GM12878 (cell line): ENCODE measurements around the gene ARHGEF6. TPM values are rescaled to one million over a fixed set of nuclear protein-coding genes. Genes with fewer than 3 reads are reported as not detected.
A peak's percentile ranks its signal among the peaks of the same experiment; 100 is the strongest.

ENCODE experiments used
- ATAC-seq: fragments of 200-7000 bp; cut with Tn5 transposase; 3 replicates; pipeline ENCODE4 v1.9.1; 2020; ENCODE audit warnings: mild to moderate bottlenecking, moderate library complexity
- BruUV-seq: library from RNA; stranded (reverse); fragments of 400-500 nt; replicated peaks from 2 replicates; lab custom pipeline; 2021; lab: Mats Ljungman, UMichigan
- CTCF ChIA-PET: fragments of 300-600 bp; sonication (Branson Sonifier 250); formaldehyde crosslinking; extraction: SDS; loops from one replicate; lab custom pipeline; 2021; ENCODE audit warnings: inconsistent platforms; lab: Yijun Ruan, JAX
- POLR2A ChIA-PET: fragments of 350-600 bp; formaldehyde crosslinking; extraction: SDS; loops from one replicate; lab custom pipeline; 2021; ENCODE audit warnings: inconsistent platforms; lab: Charles Lee
- RAD21 ChIA-PET: fragments of 300-600 bp; sonication (Branson Sonifier 250); formaldehyde crosslinking; loops from one replicate; lab custom pipeline; 2023; ENCODE audit warnings: antibody characterized with exemption; ENCODE audit not compliant: unreplicated experiment; lab: Charles Lee
- SMC1A ChIA-PET: fragments of 300-600 bp; sonication (Branson Sonifier 250); formaldehyde crosslinking; loops from one replicate; lab custom pipeline; 2023; ENCODE audit not compliant: unreplicated experiment, uncharacterized antibody; lab: Charles Lee
- DNase-seq: peaks from one replicate; pipeline ENCODE4 v3.0.0-alpha.2; 2011; ENCODE audit warnings: low read depth, low spot score
- FAIRE-seq: peaks from 3 replicates; lab custom pipeline; 2011; peaks lifted over from hg19 to GRCh38; lab: Jason Lieb, UNC
- H2AFZ ChIP-seq: 2 replicates; pipeline ENCODE4 v1.6.0; 2011; ENCODE audit warnings: low read depth, low read length, control low read depth; ENCODE audit not compliant: control insufficient read depth
- H3K27ac ChIP-seq: 2 replicates; pipeline ENCODE4 v1.5.1; 2011; ENCODE audit warnings: control low read depth; ENCODE audit not compliant: control insufficient read depth, insufficient read depth
- H3K27me3 ChIP-seq, 2 experiments: replicated peaks in 1 of 2; 2 replicates each; pipeline versions ENCODE4 v1.6.0 to v1.6.1; 2011; ENCODE audit warnings: low read length in 1 of 2; ENCODE audit not compliant: control insufficient read depth in 2 of 2, insufficient read depth in 2 of 2
- H3K36me3 ChIP-seq, 2 experiments: 2 replicates each; pipeline ENCODE4 v1.5.1; 2011; ENCODE audit warnings: low read length in 1 of 2; ENCODE audit not compliant: control insufficient read depth in 2 of 2, insufficient read depth in 2 of 2
- H3K4me1 ChIP-seq: 2 replicates; pipeline ENCODE4 v1.6.1; 2011; ENCODE audit warnings: mild to moderate bottlenecking, low read length, moderate library complexity, mixed read lengths; ENCODE audit not compliant: control insufficient read depth, insufficient read depth
- H3K4me2 ChIP-seq: 2 replicates; pipeline ENCODE4 v1.6.0; 2011; ENCODE audit warnings: control low read depth; ENCODE audit not compliant: control insufficient read depth, insufficient read depth
- H3K4me3 ChIP-seq: fragments of 200-600 bp; sonication (generic); 2 replicates; pipeline ENCODE4 v1.5.1; 2016
- H3K79me2 ChIP-seq: 2 replicates; pipeline ENCODE4 v1.6.0; 2011; ENCODE audit warnings: low read length; ENCODE audit not compliant: control insufficient read depth, insufficient read depth
- H3K9ac ChIP-seq: 2 replicates; pipeline ENCODE4 v1.8.0; 2011; ENCODE audit warnings: low read length, control low read depth, mixed read lengths; ENCODE audit not compliant: control insufficient read depth, insufficient read depth
- H3K9me3 ChIP-seq: replicated peaks from 3 replicates; pipeline ENCODE4 v1.5.1; 2011; ENCODE audit warnings: mild to moderate bottlenecking, low read length; ENCODE audit not compliant: control insufficient read depth, insufficient read depth
- H4K20me1 ChIP-seq: 2 replicates; pipeline ENCODE4 v1.6.0; 2011; ENCODE audit not compliant: control insufficient read depth, insufficient read depth
- ATF2 ChIP-seq: IDR thresholded peaks from 2 replicates; pipeline ENCODE4 v1.6.1; 2012; ENCODE audit warnings: low read length, inconsistent platforms
- ATF7 ChIP-seq: fragments of 450-650 bp; IDR thresholded peaks from 2 replicates; pipeline ENCODE4 v1.6.1; 2016; ENCODE audit warnings: low read depth, mild to moderate bottlenecking
- BCL11A ChIP-seq: IDR thresholded peaks from 2 replicates; pipeline ENCODE4 v1.6.1; 2011; ENCODE audit warnings: low read depth, low read length
- BCL3 ChIP-seq: IDR thresholded peaks from 2 replicates; pipeline ENCODE4 v1.6.1; 2011; ENCODE audit warnings: borderline replicate concordance, low read depth, mild to moderate bottlenecking, moderate library complexity, low read length; ENCODE audit not compliant: insufficient read depth, poor library complexity, severe bottlenecking
- CREM ChIP-seq: IDR thresholded peaks from 2 replicates; pipeline ENCODE4 v1.6.1; 2014; ENCODE audit warnings: antibody characterized with exemption, low read depth
- ETV6 ChIP-seq, 2 experiments: fragments of 450-650 bp in 1 of 2; IDR thresholded peaks in 1 of 2; conservative IDR thresholded peaks in 1 of 2; 2 replicates each; pipeline ENCODE4 v1.6.1; 2014; ENCODE audit warnings: antibody characterized with exemption in 1 of 2, borderline replicate concordance in 1 of 2, low read depth in 1 of 2, mild to moderate bottlenecking in 1 of 2, moderate library complexity in 1 of 2
- FOXM1 ChIP-seq: IDR thresholded peaks from 2 replicates; pipeline ENCODE4 v1.6.1; 2012; ENCODE audit warnings: low read depth, mild to moderate bottlenecking, inconsistent platforms, low read length, moderate library complexity
- IRF4 ChIP-seq: IDR thresholded peaks from 2 replicates; pipeline ENCODE4 v1.6.1; 2011; ENCODE audit warnings: low read depth, low read length
- JUNB ChIP-seq: IDR thresholded peaks from 2 replicates; pipeline ENCODE4 v1.6.1; 2016; ENCODE audit warnings: antibody characterized with exemption, mild to moderate bottlenecking
- JUND ChIP-seq: IDR thresholded peaks from 2 replicates; pipeline ENCODE4 v1.6.1; 2012; ENCODE audit warnings: low read depth, mild to moderate bottlenecking, low read length, improper control_type of control experiment, moderate library complexity
- KAT2A ChIP-seq: conservative IDR thresholded peaks from 2 replicates; pipeline ENCODE4 v1.6.1; 2011; ENCODE audit warnings: low read depth, low read length; ENCODE audit not compliant: control insufficient read depth
- MTA2 ChIP-seq: fragments of 450-650 bp; IDR thresholded peaks from 2 replicates; pipeline ENCODE4 v1.6.1; 2016; ENCODE audit warnings: low read depth, mild to moderate bottlenecking, moderate library complexity
- MTA3 ChIP-seq: IDR thresholded peaks from 2 replicates; pipeline ENCODE4 v1.6.1; 2012; ENCODE audit warnings: low read length, inconsistent platforms, borderline replicate concordance
- NR2F1 ChIP-seq: fragments of 450-650 bp; conservative IDR thresholded peaks from 2 replicates; pipeline ENCODE4 v1.6.1; 2017; ENCODE audit warnings: mild to moderate bottlenecking
- PML ChIP-seq: IDR thresholded peaks from 2 replicates; pipeline ENCODE4 v1.6.1; 2012; ENCODE audit warnings: low read length, inconsistent platforms
- POU2F2 ChIP-seq: IDR thresholded peaks from 3 replicates; pipeline ENCODE4 v1.6.1; 2011; ENCODE audit warnings: low read depth, mild to moderate bottlenecking, low read length, borderline replicate concordance
- RUNX3 ChIP-seq: IDR thresholded peaks from 2 replicates; pipeline ENCODE4 v1.6.1; 2012; ENCODE audit warnings: low read length, inconsistent platforms
- SMARCA5 ChIP-seq: fragments of 450-650 bp; IDR thresholded peaks from 2 replicates; pipeline ENCODE4 v1.6.1; 2017; ENCODE audit warnings: mild to moderate bottlenecking
- ZBED1 ChIP-seq: IDR thresholded peaks from 2 replicates; pipeline ENCODE4 v1.6.1; 2016; ENCODE audit warnings: borderline replicate concordance
- ZNF217 ChIP-seq: fragments of 450-650 bp; IDR thresholded peaks from 2 replicates; pipeline ENCODE4 v1.6.1; 2017; ENCODE audit warnings: antibody characterized with exemption, mild to moderate bottlenecking
- ZNF24 ChIP-seq: fragments of 450-650 bp; IDR thresholded peaks from 2 replicates; pipeline ENCODE4 v1.6.1; 2017; ENCODE audit warnings: antibody characterized with exemption, mild to moderate bottlenecking
- WGBS: methylation state at CpG from one replicate; pipeline ENCODE4 v1.1.6; 2016; ENCODE audit warnings: low lambda C conversion rate; ENCODE audit not compliant: insufficient replicate concordance, insufficient coverage; ENCODE audit errors: missing lambda C conversion rate; 5-methylcytosine and 5-hydroxymethylcytosine counted together
- in situ Hi-C: fragments of 300-500 bp; cut with MboI; formaldehyde crosslinking; loops from 9 replicates; pipeline ENCODE4 v1.14.3; 2018; ENCODE audit warnings: mixed read lengths
- intact Hi-C: fragments of 100-400 bp; cut with micrococcal nuclease; formaldehyde crosslinking; loops from one replicate; pipeline ENCODE4 v1.14.2; 2022; ENCODE audit not compliant: unreplicated experiment
- polyA plus RNA-seq, 11 experiments: library from polyadenylated mRNA; depleted of rRNA in 4 of 11; unstranded in 6 of 11; stranded (reverse) in 5 of 11; fragments of >200 nt; fragmentation: Nextera tagmentation in 4 of 11; fragmentation: Illumina TruSeq in 1 of 11; extraction: Ambion mirVana in 4 of 11; extraction: Trizol in 1 of 11; gene quantifications; 1 replicate in 1 of 11; 2 replicates in 10 of 11; pipeline versions ENCODE4 v1.2.1 to v1.2.3, GENCODE V29; 2011 to 2016; ENCODE audit warnings: inconsistent platforms in 2 of 11, missing spikeins in 2 of 11, low read depth in 1 of 11
- total RNA-seq, 4 experiments: library from RNA; depleted of rRNA in 3 of 4; stranded (reverse); fragments of >200 nt in 3 of 4; fragmentation: Illumina TruSeq in 1 of 4; extraction: Trizol in 1 of 4; gene quantifications; 2 replicates each; pipeline versions ENCODE4 v1.2.1 to v1.2.3, GENCODE V29; 2013 to 2021

ARHGEF6 gene
- total and polyA plus RNA-seq, 10 of the 15 experiments (the other 5 are each of a cell fraction or from before 2014, with no cell fraction given), result 5.4 to 29.7 (median 18.0) TPM

- FAIRE-seq, result no peak
- H3K79me2 ChIP-seq, result no peaks in the 10 kb centered on the region
- no TSS peak for BruUV-seq
- peak overlapping the region; percentile 1; the same call in 1 of the 2 replicates for H3K27ac ChIP-seq
- no peak overlapping the region for H3K4me3 ChIP-seq
- intact Hi-C loops, result loop anchor here (5.0 kb wide), 2 partner anchors 44 to 94 kb away; no protein-coding TSS in a partner anchor
- 0 out of 2 replicates have a peak overlapping the region, but pooled peaks have one; percentile 7 for H3K4me2 ChIP-seq
- H2AFZ ChIP-seq, result no peak overlapping the region
- POLR2A ChIA-PET, result interaction anchor here (1.2 kb wide), 1 partner anchor 89 kb away, joined by 3 read pairs; no protein-coding TSS in a partner anchor
- in situ Hi-C loops, result no loop called here
- 44% methylated on average over 3 of the region's 3 CpGs for WGBS
- RAD21 ChIA-PET, result no interaction called here
- CTCF ChIA-PET, result interaction anchor here (0.6 to 1.1 kb wide), 4 partner anchors 46 to 196 kb away, joined by 3 to 4 read pairs (median 3); no protein-coding TSS in a partner anchor
- H3K9ac ChIP-seq, result no peak overlapping the region
- H3K4me1 ChIP-seq, result peaks cover 43% of the 10 kb centered on the region
- no peaks in the 10 kb centered on the region for H4K20me1 ChIP-seq
- DNase-seq, result no peak
- no peaks in the 10 kb centered on the region for H3K27me3 ChIP-seq
- no peaks in the 10 kb centered on the region for H3K9me3 ChIP-seq
- H3K36me3 ChIP-seq, result no peaks in the 10 kb centered on the region
- peak; percentile 74 for TF ChIP-seq SMARCA5
- peak; percentile 40; the same call in 1 of the 2 replicates for TF ChIP-seq BCL11A
- TF ChIP-seq MTA3, result 0 out of 2 replicates have a peak, but pooled peaks have one; percentile 31
- TF ChIP-seq IRF4, result peak; percentile 76; the same call in 1 of the 2 replicates
- TF ChIP-seq ZNF217, result 0 out of 2 replicates have a peak, but pooled peaks have one; percentile 46
- peak; percentile 78 for TF ChIP-seq JUNB
- TF ChIP-seq PML, result 0 out of 2 replicates have a peak, but pooled peaks have one; percentile 41
- TF ChIP-seq POU2F2, result peak; percentile 88; the same call in 2 of the 3 replicates
- 0 out of 2 replicates have a peak, but pooled peaks have one; percentile 11 for TF ChIP-seq CREM
- no peak for TF ChIP-seq RUNX3
- 0 out of 2 replicates have a peak, but pooled peaks have one; percentile 27 for TF ChIP-seq JUND
- no peak for TF ChIP-seq ETV6 (conservative IDR thresholded peaks at IDR 0.05 in 1 of 2, IDR thresholded peaks at IDR 0.05 in 1 of 2; ENCODE audit: borderline replicate concordance in 1 of 2, low read depth in 1 of 2)
- TF ChIP-seq KAT2A, result no peak
- TF ChIP-seq ZNF24, result no peak
- TF ChIP-seq MTA2, result peak; percentile 54; the same call in 1 of the 2 replicates
- TF ChIP-seq ZBED1, result no peak; the same call in 1 of the 2 replicates
- peak; percentile 30; the same call in 1 of the 2 replicates for TF ChIP-seq ATF7
- no peak for TF ChIP-seq NR2F1
- peak; percentile 60 for TF ChIP-seq BCL3
- peak; percentile 62 for TF ChIP-seq ATF2
- TF ChIP-seq FOXM1, result 0 out of 2 replicates have a peak, but pooled peaks have one; percentile 28
- SMC1A ChIA-PET, result interaction anchor here (1.3 to 2.8 kb wide), 2 partner anchors 10 to 18 kb away, joined by 4 to 11 read pairs; no protein-coding TSS in a partner anchor
- ATAC-seq, result peak; percentile 41
These were observed 109.6 kb downstream of the ARHGEF6 start for GRCh38 chrX:136671006-136671610.
